Occipital lobe (tissue), 3 donors: ENCODE results near the gene GALNT9. TPM values are rescaled to one million over a fixed set of nuclear protein-coding genes. Genes with fewer than 3 reads are reported as not detected.
"Not testable (repeated sequence)": the region's sequence is repeated elsewhere in the genome, so short reads cannot be mapped to it uniquely, and the experiment has no call there.

Experiments used
- DNase-seq: peaks from one replicate; lab custom pipeline; 2025; lab: John Stamatoyannopoulos, UW
- small RNA-seq: library from RNA; depleted of rRNA; stranded (forward); fragments of <200 nt; gene quantifications from one replicate; pipeline ENCODE3, GENCODE V24; 2014
- total RNA-seq: library from RNA; depleted of rRNA; stranded (reverse); fragments of >200 nt; gene quantifications from one replicate; pipeline ENCODE4 v1.2.3, GENCODE V29; 2014

GALNT9 gene
- total RNA-seq, 1 donor from 2014 or later: 1.4 TPM

DNA sequence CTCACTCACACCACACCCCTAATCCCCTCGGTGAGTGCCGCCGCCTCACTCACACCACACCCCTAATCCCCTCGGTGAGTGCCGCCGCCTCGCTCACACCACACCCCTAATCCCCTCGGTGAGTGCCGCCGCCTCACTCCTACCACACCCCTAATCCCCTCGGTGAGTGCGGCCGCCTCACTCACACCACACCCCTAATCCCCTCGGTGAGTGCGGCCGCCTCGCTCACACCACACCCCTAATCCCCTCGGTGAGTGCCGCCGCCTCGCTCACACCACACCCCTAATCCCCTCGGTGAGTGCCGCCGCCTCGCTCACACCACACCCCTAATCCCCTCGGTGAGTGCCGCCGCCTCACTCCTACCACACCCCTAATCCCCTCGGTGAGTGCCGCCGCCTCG is 179.9 kb downstream of the GALNT9 start:
- DNase-seq: not testable (repeated sequence)

DNA sequence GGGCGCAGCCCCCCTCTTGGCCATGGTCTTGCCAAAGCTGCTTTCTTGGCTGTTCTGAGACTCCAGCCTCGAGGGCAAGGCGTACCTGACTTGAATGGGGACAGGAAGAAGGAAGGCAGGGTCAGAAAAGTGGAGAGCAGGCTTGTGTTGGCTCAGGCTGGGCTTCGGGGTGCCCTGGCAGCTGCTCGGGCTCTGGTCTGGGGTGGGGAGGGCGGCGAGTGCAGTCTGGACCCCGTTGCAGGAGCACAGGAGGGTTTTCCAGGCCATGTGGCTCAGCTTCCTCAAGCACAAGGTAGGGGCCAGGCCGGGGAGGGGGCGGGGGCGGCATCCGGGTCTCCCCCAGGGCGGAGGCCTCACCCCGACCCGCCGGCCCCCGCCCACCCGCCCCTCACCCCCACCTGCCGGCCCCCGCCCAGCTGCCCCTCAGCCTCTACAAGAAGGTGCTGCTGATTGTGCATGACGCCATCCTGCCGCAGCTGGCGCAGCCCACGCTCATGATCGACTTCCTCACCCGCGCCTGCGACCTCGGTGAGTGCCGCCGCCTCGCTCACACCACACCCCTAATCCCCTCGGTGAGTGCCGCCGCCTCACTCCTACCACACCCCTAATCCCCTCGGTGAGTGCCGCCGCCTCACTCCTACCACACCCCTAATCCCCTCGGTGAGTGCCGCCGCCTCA is 180.9 kb downstream of the GALNT9 start:
- no peak for DNase-seq

DNA sequence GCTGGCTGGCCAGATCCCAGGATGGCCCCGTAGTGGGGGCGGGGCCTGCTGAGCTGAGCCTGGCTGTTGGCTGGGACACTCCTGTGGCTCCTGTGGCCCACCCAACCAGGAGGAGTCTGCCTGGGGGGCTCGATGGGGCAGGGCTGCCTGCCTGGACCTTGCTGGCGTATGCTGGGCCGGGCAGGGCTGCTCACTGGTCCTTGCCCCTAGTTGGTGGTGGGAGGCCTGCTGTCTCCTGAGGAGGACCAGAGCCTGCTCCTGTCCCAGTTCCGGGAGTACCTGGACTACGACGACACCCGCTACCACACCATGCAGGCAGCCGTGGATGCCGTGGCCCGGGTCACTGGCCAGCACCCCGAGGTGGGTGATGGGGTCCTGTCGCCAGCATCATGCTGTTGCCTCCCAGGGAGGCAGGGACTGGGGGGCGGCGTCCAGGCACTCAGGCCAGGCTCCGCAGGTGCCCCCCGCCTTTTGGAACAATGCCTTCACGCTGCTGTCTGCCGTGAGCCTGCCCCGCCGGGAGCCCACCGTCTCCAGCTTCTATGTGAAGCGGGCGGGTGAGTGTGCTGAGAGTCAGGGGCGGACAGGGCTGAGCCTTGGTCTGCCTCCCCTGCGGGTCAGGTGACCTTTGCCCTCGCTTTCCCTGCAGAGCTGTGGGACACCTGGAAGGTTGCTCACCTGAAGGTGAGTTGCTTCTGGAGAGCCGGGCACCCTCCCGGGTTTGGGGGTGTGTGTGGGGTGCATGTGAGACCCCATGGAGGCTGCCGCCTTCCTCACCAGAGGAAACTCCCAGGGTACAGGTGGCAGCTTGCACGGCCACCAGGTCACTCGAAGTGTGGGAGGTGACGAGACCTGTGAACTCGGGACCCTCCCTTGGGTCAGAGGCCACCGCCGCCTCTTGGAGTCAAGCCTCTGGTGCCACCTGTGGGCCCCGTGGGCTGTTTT is 181.7 kb downstream of the GALNT9 start:
- DNase-seq: no peak

DNA sequence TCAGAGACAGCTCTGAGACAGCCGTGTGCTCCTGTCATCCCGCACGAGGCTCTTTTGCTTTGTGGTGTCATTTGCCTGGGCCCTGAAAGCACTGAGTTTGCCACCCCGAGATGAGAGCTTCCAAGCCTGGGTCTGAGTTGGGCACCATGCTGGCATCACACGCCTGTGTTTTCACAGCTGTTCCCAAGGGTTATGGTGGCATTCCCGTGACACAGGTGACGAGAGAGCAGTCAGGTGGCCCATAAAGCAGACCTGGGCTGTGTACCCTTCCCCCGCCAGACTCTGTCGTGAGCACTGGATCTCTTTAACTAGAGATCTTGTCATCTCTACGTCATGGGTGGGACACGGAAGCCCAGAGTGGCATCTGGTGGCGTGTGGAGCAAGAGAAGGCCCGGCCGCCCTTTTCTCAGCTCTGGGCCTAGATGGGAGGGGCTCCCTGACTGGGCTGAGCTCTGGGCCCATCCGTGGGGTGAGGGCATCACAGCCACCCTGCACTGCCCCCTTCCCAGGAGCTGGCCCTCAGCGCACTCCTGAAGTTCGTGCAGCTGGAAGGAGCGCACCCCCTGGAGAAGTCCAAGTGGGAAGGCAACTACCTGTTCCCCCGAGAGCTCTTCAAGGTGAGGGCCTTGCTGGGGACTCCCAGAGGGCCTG is 182.5 kb downstream of the GALNT9 start:
- DNase-seq: no peak

Small RNA genes lying within 50 kb of the gene (small RNA-seq; reads per million reads assigned to genes)
- not detected for gene AC138466.3

Other genes starting within 250 kb of the GALNT9 start
- gene DDX51, start 185.3 kb downstream of the GALNT9 start, total RNA-seq: 7.6 TPM
- gene NOC4L, start 185.1 kb downstream of the GALNT9 start, total RNA-seq: 6.2 TPM
- gene FBRSL1, start 160.6 kb upstream of the GALNT9 start, total RNA-seq: 5.3 TPM